ENCODE data around the gene CFAP107. TPM values are rescaled to one million over a fixed set of nuclear protein-coding genes. Genes with fewer than 3 reads are reported as not detected.

Gene CFAP107
- polyA plus RNA-seq, 6 donors from 2014 or later = not detected

- Mint-ChIP-seq H3K36me3 (peaks cover 0 to 1% of the 10 kb centered on the region in 2 donors), H3K27me3 (peaks cover 10 to 39% (median 17%) of the 10 kb centered on the region in 3 donors), H3K4me1 (no peaks in the 10 kb centered on the region), H3K27ac (no peak overlapping the region), H3K4me3 (no peak overlapping the region), H3K9me3 (peaks cover 0 to 4% (median 2%) of the 10 kb centered on the region in 7 donors)
- ATAC-seq (ENCODE audit: low read depth in 2 of 2) (no peak), DNase-seq (no peak)
Observed at GRCh38 chr1:12756273-12756672, 10.3 kb downstream of the CFAP107 start.

GRCh38 chr1:12756768-12757413 is 10.9 kb downstream of the CFAP107 start:
- DNase-seq = no peak
- Mint-ChIP-seq H3K27me3 (peaks cover 10 to 38% (median 17%) of the 10 kb centered on the region in 3 donors), H3K9me3 (peaks cover 0 to 4% (median 0%) of the 10 kb centered on the region in 7 donors), H3K27ac (no peak overlapping the region), H3K36me3 (no peaks in the 10 kb centered on the region), H3K4me3 (no peak overlapping the region), H3K4me1 (no peaks in the 10 kb centered on the region)
- no peak for ATAC-seq (ENCODE audit: low read depth in 2 of 2)

GRCh38 chr1:12757836-12758235 is 11.8 kb downstream of the CFAP107 start:
- Mint-ChIP-seq H3K27me3 (peaks cover 10 to 38% (median 17%) of the 10 kb centered on the region in 3 donors), H3K27ac (peak overlapping the region in 1 of 6 donors; percentile 78), H3K9me3 (peaks cover 0 to 7% (median 0%) of the 10 kb centered on the region in 7 donors), H3K36me3 (no peaks in the 10 kb centered on the region), H3K4me3 (no peak overlapping the region), H3K4me1 (no peaks in the 10 kb centered on the region)
- DNase-seq (no peak), ATAC-seq (ENCODE audit: low read depth in 2 of 2) (no peak)

GRCh38 chr1:12760256-12760795 is 14.3 kb downstream of the CFAP107 start:
- Mint-ChIP-seq H3K27ac (no peak overlapping the region), H3K4me1 (no peaks in the 10 kb centered on the region), H3K4me3 (no peak overlapping the region), H3K36me3 (no peaks in the 10 kb centered on the region), H3K27me3 (peaks cover 5 to 27% (median 15%) of the 10 kb centered on the region in 3 donors), H3K9me3 (peaks cover 0 to 7% (median 0%) of the 10 kb centered on the region in 7 donors)
- ATAC-seq (ENCODE audit: low read depth in 2 of 2) (no peak), DNase-seq (no peak)

GRCh38 chr1:12761781-12762180 is 15.8 kb downstream of the CFAP107 start:
- ATAC-seq (ENCODE audit: low read depth in 2 of 2) (no peak), DNase-seq (no peak)
- Mint-ChIP-seq H3K9me3 (peaks cover 0 to 7% (median 0%) of the 10 kb centered on the region in 7 donors), H3K27ac (no peak overlapping the region), H3K36me3 (no peaks in the 10 kb centered on the region), H3K4me1 (no peaks in the 10 kb centered on the region), H3K27me3 (peaks cover 5 to 27% (median 15%) of the 10 kb centered on the region in 3 donors), H3K4me3 (no peak overlapping the region)

- Mint-ChIP-seq H3K4me3 (peak overlapping the region in 1 of 8 donors; percentile 26), H3K4me1 (no peaks in the 10 kb centered on the region), H3K9me3 (peaks cover 0 to 7% (median 0%) of the 10 kb centered on the region in 7 donors), H3K36me3 (no peaks in the 10 kb centered on the region), H3K27me3 (peaks cover 2 to 27% (median 12%) of the 10 kb centered on the region in 3 donors), H3K27ac (peak overlapping the region in 1 of 6 donors; percentile 82)
- DNase-seq (no peak), ATAC-seq (ENCODE audit: low read depth in 2 of 2) (no peak)
Observed at GRCh38 chr1:12762766-12763165, 16.8 kb downstream of the CFAP107 start.

- H3K9me3 Mint-ChIP-seq = peaks cover 0 to 7% (median 0%) of the 10 kb centered on the region in 7 donors
- no peaks in the 10 kb centered on the region for H3K4me1 Mint-ChIP-seq
- peaks cover 0 to 21% (median 5%) of the 10 kb centered on the region in 3 donors for H3K27me3 Mint-ChIP-seq
- ATAC-seq (ENCODE audit: low read depth in 2 of 2) (no peak), DNase-seq (no peak)
- no peak overlapping the region for H3K27ac Mint-ChIP-seq
- H3K36me3 Mint-ChIP-seq = no peaks in the 10 kb centered on the region
- H3K4me3 Mint-ChIP-seq = no peak overlapping the region
Observed at GRCh38 chr1:12763479-12763878, 17.5 kb downstream of the CFAP107 start.

GRCh38 chr1:12764016-12764415 is 18.0 kb downstream of the CFAP107 start:
- Mint-ChIP-seq H3K4me3 (no peak overlapping the region), H3K4me1 (no peaks in the 10 kb centered on the region), H3K27me3 (peaks cover 0 to 21% (median 10%) of the 10 kb centered on the region in 3 donors), H3K9me3 (peaks cover 0 to 7% (median 0%) of the 10 kb centered on the region in 7 donors), H3K27ac (no peak overlapping the region), H3K36me3 (no peaks in the 10 kb centered on the region)
- ATAC-seq (ENCODE audit: low read depth in 2 of 2) = no peak
- DNase-seq = no peak

- ATAC-seq (ENCODE audit: low read depth in 2 of 2) (no peak), DNase-seq (no peak)
- no peak overlapping the region for H3K27ac Mint-ChIP-seq
- H3K27me3 Mint-ChIP-seq = peaks cover 6 to 46% (median 42%) of the 10 kb centered on the region in 3 donors
- no peaks in the 10 kb centered on the region for H3K4me1 Mint-ChIP-seq
- H3K4me3 Mint-ChIP-seq = no peak overlapping the region
- H3K36me3 Mint-ChIP-seq = no peaks in the 10 kb centered on the region
- H3K9me3 Mint-ChIP-seq = peaks cover 0 to 7% (median 0%) of the 10 kb centered on the region in 7 donors
Observed at GRCh38 chr1:12769031-12769430, 23.0 kb downstream of the CFAP107 start.

GRCh38 chr1:12769976-12770505 is 24.0 kb downstream of the CFAP107 start:
- ATAC-seq (ENCODE audit: low read depth in 2 of 2) = no peak
- DNase-seq = no peak
- Mint-ChIP-seq H3K27me3 (peaks cover 6 to 53% (median 47%) of the 10 kb centered on the region in 3 donors), H3K4me1 (no peaks in the 10 kb centered on the region), H3K4me3 (no peak overlapping the region), H3K9me3 (peaks cover 0 to 7% (median 0%) of the 10 kb centered on the region in 7 donors), H3K27ac (no peak overlapping the region), H3K36me3 (no peaks in the 10 kb centered on the region)

- no peak overlapping the region for H3K4me3 Mint-ChIP-seq
- peaks cover 6 to 53% (median 49%) of the 10 kb centered on the region in 3 donors for H3K27me3 Mint-ChIP-seq
- DNase-seq (no peak), ATAC-seq (ENCODE audit: low read depth in 2 of 2) (no peak)
- H3K36me3 Mint-ChIP-seq = no peaks in the 10 kb centered on the region
- peaks cover 0 to 7% (median 0%) of the 10 kb centered on the region in 7 donors for H3K9me3 Mint-ChIP-seq
- peak overlapping the region in 1 of 6 donors; percentile 33 for H3K27ac Mint-ChIP-seq
- no peaks in the 10 kb centered on the region for H3K4me1 Mint-ChIP-seq
Observed at GRCh38 chr1:12770620-12771019, 24.6 kb downstream of the CFAP107 start.

- Mint-ChIP-seq H3K36me3 (no peaks in the 10 kb centered on the region), H3K4me3 (no peak overlapping the region), H3K9me3 (peaks cover 0 to 7% (median 0%) of the 10 kb centered on the region in 7 donors), H3K4me1 (no peaks in the 10 kb centered on the region), H3K27ac (no peak overlapping the region), H3K27me3 (peaks cover 6 to 53% (median 49%) of the 10 kb centered on the region in 3 donors)
- ATAC-seq (ENCODE audit: low read depth in 2 of 2) (no peak), DNase-seq (no peak)
Observed at GRCh38 chr1:12771186-12771585, 25.2 kb downstream of the CFAP107 start.

- Mint-ChIP-seq H3K4me1 (no peaks in the 10 kb centered on the region), H3K9me3 (peaks cover 0 to 7% (median 0%) of the 10 kb centered on the region in 7 donors)
- no peak for ATAC-seq (ENCODE audit: low read depth in 2 of 2)
Observed at GRCh38 chr1:12772520-12772919, 26.5 kb downstream of the CFAP107 start.

GRCh38 chr1:12773438-12773837 is 27.4 kb downstream of the CFAP107 start, which contains the start of gene PRAMEF12:
PRAMEF12 (plus strand) TSS chr1:12773738; CDS start chr1:12774868, 1,130 bp downstream.
- Mint-ChIP-seq H3K27ac (peak within 1 kb of the TSS in 1 of 6 donors; percentile 32), H3K36me3 (no peaks in the 10 kb centered on the region), H3K4me1 (no peaks in the 10 kb centered on the region), H3K4me3 (no peak within 1 kb of the TSS), H3K9me3 (peaks cover 0 to 7% (median 0%) of the 10 kb centered on the region in 7 donors), H3K27me3 (peaks cover 7 to 58% (median 54%) of the 10 kb centered on the region in 3 donors)
- ATAC-seq (ENCODE audit: low read depth in 2 of 2) (no peak), DNase-seq (no peak)

More at GRCh38 chr1:12772520-12772919, 26.5 kb downstream of the CFAP107 start:
- H3K27ac Mint-ChIP-seq = no peak overlapping the region
- DNase-seq = no peak
- peak overlapping the region in 1 of 8 donors; percentile 29 for H3K4me3 Mint-ChIP-seq
- H3K36me3 Mint-ChIP-seq = no peaks in the 10 kb centered on the region
- H3K27me3 Mint-ChIP-seq = peaks cover 6 to 54% (median 52%) of the 10 kb centered on the region in 3 donors
